Measurements from ENCODE around the gene RAD18.

- TF ChIP-seq CTCF (IDR thresholded peaks at IDR 0.05; ENCODE audit: low read length): no peak
- no peak for TF ChIP-seq EZH2 (IDR thresholded peaks at IDR 0.05; ENCODE audit: borderline replicate concordance, low read length)
These were observed 74.9 kb downstream of the RAD18 start for GRCh38 chr3:8888301-8888915.

All from OCI-LY1 (cell line).